GM18870 (cell line): ENCODE data around the gene PITPNM3.
"Not testable (repeated sequence)": the region's sequence is repeated elsewhere in the genome, so short reads cannot be mapped to it uniquely, and the experiment has no call there.

ENCODE experiments used
- ATAC-seq: cut with Tn5 transposase; IDR thresholded peaks from one replicate; pipeline ENCODE4 v1.9.1; 2021; ENCODE audit warnings: moderate library complexity; ENCODE audit not compliant: unreplicated experiment

PITPNM3 gene

GRCh38 chr17:6482796-6483195, 73.6 kb downstream of the PITPNM3 start:
- not testable (repeated sequence) for ATAC-seq

- ATAC-seq: no peak
Measured at GRCh38 chr17:6482105-6482455, 74.3 kb downstream of the PITPNM3 start.

- no peak for ATAC-seq
Measured at GRCh38 chr17:6480303-6480675, 76.1 kb downstream of the PITPNM3 start.

GRCh38 chr17:6479622-6480302, 76.6 kb downstream of the PITPNM3 start:
- ATAC-seq: no peak

- ATAC-seq: no peak
Measured at GRCh38 chr17:6478486-6478885, 77.9 kb downstream of the PITPNM3 start.

- no peak for ATAC-seq
Measured at GRCh38 chr17:6477831-6478383, 78.4 kb downstream of the PITPNM3 start.

- ATAC-seq: no peak
Measured at GRCh38 chr17:6476810-6477179, 79.6 kb downstream of the PITPNM3 start.

- no peak for ATAC-seq
Measured at GRCh38 chr17:6476076-6476809, 80.1 kb downstream of the PITPNM3 start.

GRCh38 chr17:6475411-6475810, 80.9 kb downstream of the PITPNM3 start:
- ATAC-seq: no peak

- ATAC-seq: no peak
Measured at GRCh38 chr17:6474906-6475305, 81.4 kb downstream of the PITPNM3 start.

GRCh38 chr17:6474376-6474775, 82.0 kb downstream of the PITPNM3 start:
- ATAC-seq: no peak

GRCh38 chr17:6473128-6473767, 83.1 kb downstream of the PITPNM3 start:
- no peak for ATAC-seq

GRCh38 chr17:6472517-6472916, 83.8 kb downstream of the PITPNM3 start:
- no peak for ATAC-seq

GRCh38 chr17:6471531-6472465, 84.6 kb downstream of the PITPNM3 start:
- no peak for ATAC-seq

- ATAC-seq: no peak
Measured at GRCh38 chr17:6470751-6471521, 85.4 kb downstream of the PITPNM3 start.

- ATAC-seq: no peak
Measured at GRCh38 chr17:6470146-6470718, 86.1 kb downstream of the PITPNM3 start.

GRCh38 chr17:6468051-6468790, 88.1 kb downstream of the PITPNM3 start:
- ATAC-seq: no peak

GRCh38 chr17:6467567-6467966, 88.8 kb downstream of the PITPNM3 start:
- no peak for ATAC-seq
